NCI-H146 treated with DMSO at 0.1 percent for 48 hours (cell line): Measurements from ENCODE around the gene DEK.
"Not testable (repeated sequence)": the region's sequence is repeated elsewhere in the genome, so short reads cannot be mapped to it uniquely, and the experiment has no call there.

Experiments used
- DNase-seq: peaks from one replicate; lab custom pipeline; 2025; ENCODE audit not compliant: unreplicated experiment; lab: John Stamatoyannopoulos, UW

Gene DEK

DNA sequence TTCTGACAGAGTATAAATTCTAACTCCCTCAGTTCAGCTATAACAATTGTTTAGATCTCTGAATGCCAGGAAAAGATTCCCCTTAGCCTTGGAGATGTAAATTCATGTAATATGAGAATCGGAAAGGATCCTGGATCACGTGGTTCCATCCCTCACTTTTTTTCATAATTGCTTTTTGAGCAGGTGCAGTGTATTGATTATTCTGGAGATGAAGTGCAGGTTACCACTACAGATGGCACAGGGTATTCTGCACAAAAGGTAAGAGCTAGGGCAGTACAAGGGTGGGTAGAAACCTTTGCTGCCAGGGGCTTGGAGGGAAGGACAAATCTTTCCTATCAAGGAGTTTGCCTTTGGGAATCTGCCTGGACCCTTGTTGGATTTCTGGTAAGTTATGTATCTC lies 56.4 kb downstream of the DEK start:
- DNase-seq = peak; percentile 93

DNA sequence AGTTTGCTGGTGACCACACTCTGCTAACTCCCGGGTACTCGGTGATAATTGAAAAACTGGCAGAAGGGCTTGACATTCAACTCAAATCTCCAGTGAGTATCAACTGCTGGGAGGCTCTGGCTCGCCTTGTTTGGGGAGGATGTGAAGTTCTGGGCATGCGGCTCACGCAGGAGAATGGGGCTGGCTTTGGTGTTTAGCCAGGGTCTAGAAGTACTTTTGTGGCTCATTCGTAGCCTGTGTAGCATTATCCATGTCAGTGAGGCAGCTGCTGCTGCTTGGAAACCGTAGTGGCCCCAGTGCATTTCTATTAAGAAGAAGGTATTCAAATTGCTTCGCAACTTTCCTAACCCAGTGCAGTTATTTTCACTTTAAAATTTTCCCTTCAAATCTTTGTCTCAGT lies 56.9 kb downstream of the DEK start:
- DNase-seq = no peak

DNA sequence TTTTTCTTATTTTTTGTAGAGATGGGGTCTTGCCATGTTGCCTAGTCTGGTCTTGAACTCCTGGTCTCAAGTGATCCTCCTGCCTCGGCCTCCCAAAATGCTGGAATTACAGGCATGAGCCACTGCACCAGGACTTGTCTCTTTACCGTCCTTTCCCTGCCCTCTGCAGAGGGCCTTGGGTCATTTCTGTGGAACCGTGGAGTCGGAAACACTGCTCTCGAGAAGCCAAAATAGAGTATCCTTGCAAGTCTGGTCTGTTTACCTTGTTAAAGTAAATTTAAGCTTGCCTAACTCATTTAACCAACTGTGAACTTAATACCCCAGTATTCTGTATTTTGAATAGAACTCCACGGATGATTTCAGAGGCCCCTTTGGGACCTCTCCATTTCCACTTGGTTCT lies 57.7 kb downstream of the DEK start:
- DNase-seq = no peak

DNA sequence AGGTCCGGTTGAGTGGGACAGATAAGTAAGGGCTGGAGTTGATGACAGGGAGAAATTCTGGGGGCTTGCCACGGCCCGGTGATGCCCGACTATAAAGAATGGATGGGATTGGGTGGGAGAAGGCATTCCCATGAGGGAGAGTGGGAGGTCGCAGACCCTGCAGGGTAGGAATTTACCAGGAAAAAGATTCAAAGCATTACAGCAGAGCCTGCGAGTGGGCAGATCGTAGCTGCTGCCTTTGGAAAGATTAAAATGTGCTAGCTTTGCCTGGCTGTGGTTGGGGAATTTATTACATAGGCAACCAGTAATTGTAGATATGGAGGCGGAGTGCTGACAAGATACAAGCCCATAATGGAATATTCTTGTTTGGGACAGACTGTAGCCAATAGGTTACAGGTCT lies 59.6 kb downstream of the DEK start:
- DNase-seq = no peak

DNA sequence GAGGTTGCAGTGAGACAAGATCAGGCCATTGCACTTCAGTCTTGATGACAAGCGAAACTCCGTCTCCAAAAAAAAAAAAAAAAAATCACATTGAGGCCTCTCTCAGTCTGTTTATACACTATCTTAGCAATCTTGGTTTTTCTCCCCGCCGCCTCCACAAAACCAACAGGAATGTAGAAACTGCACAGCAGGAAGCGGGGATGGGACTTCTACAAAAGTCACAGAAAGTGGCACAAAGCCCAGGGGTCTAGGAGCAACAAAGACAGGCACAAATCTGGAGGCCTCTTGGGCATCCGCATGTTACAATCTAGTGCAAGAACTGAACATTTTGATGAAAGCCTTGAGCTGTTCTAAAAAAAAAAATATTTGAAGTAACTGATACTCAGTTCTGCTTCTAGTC lies 60.5 kb downstream of the DEK start:
- DNase-seq = no peak

DNA sequence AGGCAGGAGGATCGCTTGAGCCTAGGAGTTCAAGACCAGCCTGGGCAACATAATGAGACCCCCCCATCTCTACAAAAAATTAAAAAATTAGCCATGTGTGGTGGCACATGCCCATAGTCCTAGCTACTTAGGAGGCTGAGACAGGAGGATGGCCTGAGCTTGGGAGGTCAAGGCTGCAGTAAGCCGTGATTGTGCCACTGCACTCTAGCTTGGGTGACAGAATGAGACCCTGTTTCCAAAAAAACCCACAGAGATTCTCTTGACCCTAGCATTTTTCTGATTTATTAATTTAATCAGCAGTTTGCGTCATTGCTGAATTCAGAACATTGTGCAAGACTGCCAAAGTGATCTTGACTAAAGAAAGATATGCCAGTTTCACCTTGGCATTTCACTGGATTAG lies 72.3 kb downstream of the DEK start:
- no peak for DNase-seq

DNA sequence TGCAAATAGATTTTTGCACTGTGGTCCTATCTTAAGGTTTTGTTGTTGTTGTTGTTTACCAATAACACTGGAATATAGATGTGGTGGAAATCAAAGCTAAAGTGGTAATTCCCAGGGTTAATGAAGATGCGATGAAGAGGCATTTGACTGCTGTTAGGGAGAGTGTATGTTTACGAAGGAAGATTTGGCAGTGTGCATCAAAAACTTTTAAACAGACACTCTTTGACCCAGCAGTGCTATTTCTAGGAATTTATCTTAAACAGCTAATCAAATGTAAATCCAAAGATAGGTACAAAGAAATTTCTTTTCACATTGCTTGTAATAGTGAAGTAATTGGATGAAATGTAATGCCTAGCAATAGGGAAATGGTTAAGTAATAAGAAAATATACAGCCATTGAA lies 75.1 kb downstream of the DEK start:
- DNase-seq = no peak

DNA sequence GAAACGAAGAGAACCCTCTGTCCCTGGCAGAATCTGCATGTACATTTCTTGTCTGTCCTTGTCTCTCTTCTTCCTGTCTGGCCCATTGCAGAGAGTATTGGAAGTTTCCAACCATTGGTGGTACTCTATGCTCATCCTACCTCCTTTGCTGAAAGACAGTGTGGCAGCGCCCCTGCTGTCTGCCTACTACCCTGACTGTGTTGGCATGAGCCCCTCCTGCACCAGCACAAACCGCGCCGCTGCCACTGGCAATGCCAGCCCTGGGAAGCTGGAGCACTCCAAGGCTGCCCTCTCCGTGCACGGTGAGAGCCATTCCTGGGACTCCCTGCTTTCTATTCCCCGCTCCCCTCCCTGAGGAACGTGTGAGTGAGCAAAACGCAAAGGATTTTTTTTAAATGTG lies 76.6 kb downstream of the DEK start:
- no peak for DNase-seq

DNA sequence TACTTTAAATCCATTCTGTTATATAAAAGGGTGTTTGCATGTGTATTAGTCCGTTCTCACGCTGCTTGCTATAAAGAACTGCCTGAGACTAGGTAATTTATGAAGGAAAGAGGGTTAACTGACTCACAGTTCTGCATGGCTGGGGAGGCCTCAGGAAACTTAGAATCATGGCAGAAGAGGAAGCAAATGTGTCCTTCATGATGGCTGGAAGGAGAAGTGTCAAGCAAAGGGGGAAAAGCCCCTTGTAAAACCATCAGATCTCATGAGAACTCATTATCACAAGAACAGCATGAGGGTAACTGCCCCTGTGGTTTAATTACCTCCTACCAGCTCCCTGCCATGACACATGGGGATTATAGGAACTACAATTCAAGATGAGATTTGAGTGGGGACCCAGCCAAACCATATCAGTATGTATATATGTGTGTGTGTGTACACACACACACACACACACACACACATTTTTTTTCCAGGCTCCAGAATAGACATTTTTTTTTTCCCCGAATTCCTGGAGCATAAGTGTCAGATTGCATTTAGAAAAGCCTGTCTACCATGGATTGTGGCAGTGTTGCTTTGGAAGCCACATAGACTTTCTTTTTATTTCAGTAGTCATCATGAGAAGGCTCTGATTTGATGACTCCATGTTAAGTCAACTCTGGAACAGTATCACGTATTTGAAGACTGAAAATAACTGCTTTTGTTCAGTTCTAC lies 77.6 kb downstream of the DEK start:
- no peak for DNase-seq

DNA sequence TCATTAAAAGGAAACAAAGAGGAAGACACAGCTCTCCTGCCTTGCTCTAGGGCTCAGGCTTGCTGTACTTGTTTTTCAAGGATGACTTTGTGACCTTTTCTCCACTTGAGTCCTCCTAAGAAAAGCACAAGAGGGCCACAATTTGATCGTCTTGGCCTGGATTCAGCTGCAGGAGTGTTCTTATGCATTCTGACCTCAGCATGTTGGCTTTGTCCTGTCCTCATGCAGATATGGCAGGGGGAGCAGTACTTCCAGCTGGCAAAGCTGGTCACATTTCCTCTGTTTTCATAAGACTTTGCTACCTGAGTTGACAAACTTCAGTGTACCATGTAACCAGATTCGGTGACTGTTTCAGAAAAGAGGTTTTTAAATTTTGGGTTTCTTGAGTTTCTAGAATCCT lies 78.3 kb downstream of the DEK start:
- no peak for DNase-seq

DNA sequence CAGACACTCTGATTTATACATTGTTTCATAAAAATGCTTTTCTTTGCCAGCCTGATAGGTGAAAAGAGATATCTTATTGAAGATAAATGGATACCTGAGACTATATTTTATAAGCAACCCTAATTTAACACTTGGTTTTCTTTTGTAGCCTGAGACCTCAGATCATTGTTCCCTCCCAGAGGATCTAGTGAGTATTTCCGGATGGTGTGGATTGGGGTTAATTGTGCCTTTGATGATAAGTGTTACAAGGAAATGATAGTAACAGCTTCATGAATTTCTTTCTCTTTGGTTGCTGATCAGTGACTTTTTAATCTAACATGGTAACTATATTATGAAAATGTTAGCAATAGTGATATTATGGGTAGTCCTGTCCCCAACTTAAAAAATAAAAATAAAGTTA lies 78.7 kb downstream of the DEK start:
- no peak for DNase-seq

DNA sequence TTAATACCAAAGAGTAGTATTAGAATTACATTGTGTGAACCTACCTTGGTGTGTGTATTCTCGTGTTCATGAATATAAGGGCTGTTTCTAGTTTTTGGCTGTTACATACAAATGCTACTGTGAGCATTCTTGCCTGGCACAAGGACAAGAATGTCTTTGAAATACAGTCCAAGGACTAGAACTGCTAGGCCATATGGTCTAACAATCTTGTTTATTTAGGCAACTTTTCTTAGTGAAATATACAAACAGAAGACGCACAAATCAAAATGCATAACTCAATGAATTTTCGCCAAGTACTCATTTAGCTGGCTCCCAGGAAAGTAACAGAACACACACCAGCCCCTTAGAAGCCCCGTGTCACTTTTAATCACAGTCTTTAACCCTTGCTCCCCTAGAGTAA lies 80.6 kb downstream of the DEK start:
- no peak for DNase-seq

DNA sequence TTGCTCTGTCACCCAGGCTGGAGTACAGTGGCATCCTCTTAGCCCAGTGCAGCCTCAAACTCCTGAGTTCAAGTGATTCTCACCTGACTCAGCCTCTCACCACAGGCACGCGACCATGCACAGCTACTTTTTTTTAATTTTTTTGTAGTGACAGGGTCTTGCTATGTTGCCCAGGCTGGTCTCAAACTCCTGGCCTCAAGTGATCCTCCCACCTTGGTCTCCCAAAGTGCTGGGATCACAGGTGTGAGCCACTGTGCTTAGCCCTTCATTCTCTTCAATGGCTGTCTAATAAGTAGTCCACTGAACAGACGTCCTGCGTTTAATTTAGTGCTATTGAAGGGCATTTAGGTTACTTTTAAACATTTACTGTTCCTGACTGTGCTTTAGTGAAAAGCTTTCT lies 81.8 kb downstream of the DEK start:
- DNase-seq = no peak

DNA sequence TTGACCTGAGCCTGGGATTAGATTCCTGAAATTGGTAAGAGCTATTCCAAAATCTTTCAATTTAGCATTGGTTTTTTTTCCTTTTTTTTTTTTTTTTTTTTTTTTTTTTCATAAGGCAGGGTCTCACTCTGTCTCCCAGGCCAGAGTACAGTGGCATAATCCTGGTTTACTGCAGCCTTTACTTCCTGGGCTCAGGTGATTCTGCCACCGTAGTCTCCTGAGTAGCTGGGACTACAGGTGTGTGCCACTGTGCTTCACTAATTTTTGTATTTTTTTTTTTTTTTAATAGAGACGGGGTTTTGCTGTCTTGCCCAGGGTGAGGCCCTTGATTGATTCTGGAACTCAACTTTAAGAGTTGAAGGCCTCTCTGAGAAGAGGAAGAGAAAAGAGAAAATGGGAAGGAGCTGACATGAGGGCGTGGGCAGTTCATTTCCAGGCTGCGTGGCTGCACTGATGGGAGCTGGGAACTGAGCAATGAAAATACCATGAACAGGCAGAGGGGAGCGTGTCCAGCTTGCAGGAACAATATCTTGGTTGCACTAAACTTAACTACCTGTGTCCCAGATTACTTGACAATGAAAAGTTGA lies 84.5 kb downstream of the DEK start:
- no peak for DNase-seq

DNA sequence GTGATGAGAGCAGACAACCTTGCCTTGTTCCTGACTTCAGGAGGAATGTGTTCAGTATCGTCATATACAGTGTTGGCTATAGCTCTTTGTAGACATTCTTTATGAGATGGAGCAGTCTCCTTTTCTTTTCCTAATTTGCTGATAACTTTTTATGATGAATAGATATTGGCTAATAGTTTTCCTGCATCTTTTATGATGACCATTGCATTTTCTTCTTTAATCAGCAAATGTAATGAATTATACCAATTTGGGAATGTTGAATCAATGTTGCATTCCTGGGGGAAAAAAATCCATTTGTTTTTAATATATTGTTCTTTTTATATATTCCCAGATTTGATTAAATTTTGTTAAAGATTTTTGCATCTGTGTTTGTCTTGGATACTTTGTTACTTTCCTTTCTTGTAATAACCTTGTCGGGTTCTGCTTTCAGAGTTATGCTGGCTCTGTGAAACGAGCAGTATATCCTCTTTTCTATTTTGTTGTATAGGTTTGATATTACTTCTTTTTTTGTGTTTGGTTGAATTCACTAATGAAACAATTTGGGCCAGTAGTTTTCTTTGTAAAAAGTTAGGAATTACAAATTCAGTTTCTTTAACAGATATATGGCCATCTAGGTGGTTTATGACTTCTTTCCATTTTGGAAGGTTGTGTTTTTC lies 85.2 kb downstream of the DEK start:
- no peak for DNase-seq

DNA sequence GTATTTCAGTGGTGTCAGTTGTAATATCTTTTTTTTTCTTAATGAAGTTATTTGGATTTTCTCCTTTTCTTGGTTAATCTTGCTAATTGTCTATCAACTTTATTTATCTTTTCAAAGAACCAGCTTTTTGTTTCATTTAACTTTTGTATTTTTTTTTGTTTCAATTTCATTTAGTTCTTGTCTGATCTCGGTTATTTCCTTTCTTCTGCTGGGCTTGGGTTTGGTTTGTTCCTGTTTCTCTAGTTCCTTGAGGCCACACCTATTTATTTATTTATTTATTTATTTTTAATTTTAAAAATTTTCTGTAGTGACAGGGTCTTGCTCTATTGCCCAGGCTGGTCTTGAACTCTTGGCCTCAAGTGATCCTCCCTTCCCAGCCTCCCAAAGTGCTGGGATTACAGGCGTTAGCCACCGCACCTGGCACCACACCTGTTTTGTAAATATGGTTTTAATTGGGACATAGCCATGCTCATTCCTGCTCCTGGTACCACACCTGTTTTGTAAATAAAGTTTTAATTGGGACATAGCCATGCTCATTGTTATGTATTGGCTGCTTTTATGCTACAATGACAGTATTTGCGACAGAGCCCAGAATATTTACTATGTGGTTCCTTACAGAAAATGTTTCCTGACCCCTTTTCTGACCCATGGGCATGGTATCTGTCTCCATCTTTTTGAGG lies 86.9 kb downstream of the DEK start:
- no peak for DNase-seq

DNA sequence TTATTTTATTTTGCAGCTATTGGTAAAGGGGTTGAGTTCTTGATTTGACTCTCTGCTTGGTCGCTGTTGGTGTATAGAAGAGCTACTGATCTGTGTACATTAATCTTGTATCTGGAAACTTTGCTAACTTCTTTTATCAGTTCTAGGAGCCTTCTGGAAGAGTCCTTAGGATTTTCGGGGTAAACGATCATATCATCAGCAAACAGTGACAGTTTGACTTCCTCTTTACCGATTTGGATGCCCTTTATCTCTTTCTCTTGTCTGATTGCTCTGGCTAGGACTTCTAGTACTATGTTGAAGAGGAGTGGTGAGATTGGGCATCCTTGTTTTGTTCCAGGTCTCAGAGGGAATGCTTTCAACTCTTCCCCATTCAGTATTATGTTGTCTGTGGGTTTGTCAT lies 88.1 kb downstream of the DEK start:
- not testable (repeated sequence) for DNase-seq
